ENCODE results near the gene ATXN7L3.

GRCh38 chr17:44210342-44211192 is 10.9 kb upstream of the ATXN7L3 start:
- TF ChIP-seq CTCF (IDR thresholded peaks at IDR 0.05; ENCODE audit: insufficient read depth, low read length, poor library complexity, severe bottlenecking) (peak; percentile 97), EZH2phosphoT487 (conservative IDR thresholded peaks at IDR 0.05; ENCODE audit: low read length) (no peak)
